Ovary (tissue), 9 donors: ENCODE measurements around the gene C8B. TPM values are rescaled to one million over a fixed set of nuclear protein-coding genes. Genes with fewer than 3 reads are reported as not detected.

ENCODE experiments used
- DNase-seq, 5 donors: peaks; one replicate each; pipeline ENCODE4 v3.0.0-alpha.2; 2019 to 2020
- H3K27ac ChIP-seq, 2 donors: fragments of 200-600 bp; one replicate each; pipeline versions ENCODE4 v1.5.1 to v1.8.0; 2019 to 2022
- H3K27me3 ChIP-seq: fragments of 200-600 bp; one replicate; pipeline ENCODE4 v1.8.0; 2022
- H3K36me3 ChIP-seq: fragments of 200-600 bp; sonication (generic); one replicate; pipeline ENCODE4 v1.5.1; 2019
- H3K4me1 ChIP-seq: one replicate; pipeline ENCODE4 v1.8.1; 2013; ENCODE audit warnings: mild to moderate bottlenecking, moderate library complexity; ENCODE audit not compliant: insufficient read depth
- H3K4me3 ChIP-seq: fragments of 200-600 bp; sonication (generic); one replicate; pipeline ENCODE4 v1.5.1; 2017
- H3K9me3 ChIP-seq, 2 donors: fragments of 200-600 bp in 1 of 2; sonication (generic) in 1 of 2; one replicate each; pipeline versions ENCODE4 v1.5.1 to v1.8.1; 2013 to 2019; ENCODE audit warnings: mild to moderate bottlenecking in 1 of 2, moderate library complexity in 1 of 2
- EP300 ChIP-seq: sonication (generic); formaldehyde crosslinking; IDR thresholded peaks from one replicate; pipeline ENCODE4 v1.6.1; 2017; ENCODE audit warnings: antibody characterized with exemption
- POLR2A ChIP-seq: fragments of 450-650 bp; IDR thresholded peaks from one replicate; pipeline ENCODE4 v1.6.1; 2017; ENCODE audit warnings: antibody characterized with exemption, mild to moderate bottlenecking, moderate library complexity
- WGBS, 3 donors: extraction: QIAGEN DNeasy Blood & Tissue Kit in 1 of 3; methylation state at CpG; one replicate each; pipeline versions ENCODE4 v1.1.5 to v1.1.7; 2013 to 2017; 5-methylcytosine and 5-hydroxymethylcytosine counted together
- intact Hi-C, 4 donors: fragments of 100-400 bp; cut with DNase I; formaldehyde crosslinking; loops; one replicate each; pipeline versions ENCODE4 v1.11.0 to v1.15.1; 2022 to 2023
- polyA plus RNA-seq, 2 donors: library from polyadenylated mRNA; stranded (reverse); fragments of 200-250 nt in 1 of 2; fragments of 350-450 nt in 1 of 2; fragmentation: Illumina TruSeq in 1 of 2; extraction: RNeasy Lipid Tissue Mini Kit (QIAGEN cat#74804) in 1 of 2; gene quantifications; one replicate each; pipeline ENCODE4 v1.2.3, GENCODE V29; 2013 to 2014
- total RNA-seq, 7 donors: library from RNA; depleted of rRNA in 2 of 7; stranded (reverse); fragments of >200 nt in 2 of 7; fragmentation: NEBNext Ultra II Directional in 3 of 7; extraction: Animal tissue kit (Norgen Biotek cat#: 25700) in 3 of 7; gene quantifications; one replicate each; pipeline versions ENCODE4 v1.1.0 to v1.2.4, GENCODE V29; 2016 to 2023
- TF ChIP-seq, protein P1 (sequence below), 3 donors: fragments of 450-650 bp in 2 of 3; fragments of 200-600 bp in 1 of 3; IDR thresholded peaks; one replicate each; pipeline versions ENCODE4 v1.5.1 to v1.8.0; 2016 to 2022; ENCODE audit warnings: antibody characterized with exemption in 3 of 3, mild to moderate bottlenecking in 1 of 3
- donor health status: DM: no; HTN: no; CAD: no; lungs with moderate emphysema.
- donor health status: DM: no; HTN: no; CAD: no.
- donor health status: Bipolar disorder and iron deficiency.
- donor health status: DM: yes; HTN: yes; CAD: no.
- donor health status: DM: no; HTN: no; CAD: no.
- donor health status: DM: yes; HTN: yes; CAD: no.

The C8B gene
- total and polyA plus RNA-seq, 9 donors, result 0.13 TPM; not detected in 8

DNA sequence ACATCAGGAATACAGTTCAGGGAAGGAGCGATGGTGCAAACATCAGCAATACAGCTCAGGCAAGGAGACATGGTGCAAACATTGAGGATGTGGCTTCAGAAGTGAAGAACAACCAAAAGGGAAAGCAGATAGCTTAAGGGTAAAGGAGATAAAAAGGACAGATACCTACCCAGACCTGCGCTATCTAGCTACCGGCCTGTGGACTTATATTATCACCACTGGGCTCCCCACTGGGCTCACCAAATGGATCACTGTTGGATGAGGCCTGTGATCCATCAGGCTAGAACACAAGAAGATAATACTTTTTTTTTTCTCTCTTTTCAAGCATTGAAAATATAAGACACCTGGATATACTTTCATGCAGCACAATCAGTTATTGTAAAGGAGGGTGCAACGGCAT is 44.7 kb upstream of the C8B start:
- TF ChIP-seq EP300 (no peak), POLR2A (no peak)
- TF ChIP-seq, protein P1, sequence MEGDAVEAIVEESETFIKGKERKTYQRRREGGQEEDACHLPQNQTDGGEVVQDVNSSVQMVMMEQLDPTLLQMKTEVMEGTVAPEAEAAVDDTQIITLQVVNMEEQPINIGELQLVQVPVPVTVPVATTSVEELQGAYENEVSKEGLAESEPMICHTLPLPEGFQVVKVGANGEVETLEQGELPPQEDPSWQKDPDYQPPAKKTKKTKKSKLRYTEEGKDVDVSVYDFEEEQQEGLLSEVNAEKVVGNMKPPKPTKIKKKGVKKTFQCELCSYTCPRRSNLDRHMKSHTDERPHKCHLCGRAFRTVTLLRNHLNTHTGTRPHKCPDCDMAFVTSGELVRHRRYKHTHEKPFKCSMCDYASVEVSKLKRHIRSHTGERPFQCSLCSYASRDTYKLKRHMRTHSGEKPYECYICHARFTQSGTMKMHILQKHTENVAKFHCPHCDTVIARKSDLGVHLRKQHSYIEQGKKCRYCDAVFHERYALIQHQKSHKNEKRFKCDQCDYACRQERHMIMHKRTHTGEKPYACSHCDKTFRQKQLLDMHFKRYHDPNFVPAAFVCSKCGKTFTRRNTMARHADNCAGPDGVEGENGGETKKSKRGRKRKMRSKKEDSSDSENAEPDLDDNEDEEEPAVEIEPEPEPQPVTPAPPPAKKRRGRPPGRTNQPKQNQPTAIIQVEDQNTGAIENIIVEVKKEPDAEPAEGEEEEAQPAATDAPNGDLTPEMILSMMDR (IDR thresholded peaks at IDR 0.05), result no peak
- DNase-seq, result no peak
- Histone ChIP-seq H3K36me3 (no peaks in the 10 kb centered on the region), H3K4me1 (peaks cover 2% of the 10 kb centered on the region), H3K27ac (no peak overlapping the region), H3K27me3 (no peaks in the 10 kb centered on the region), H3K4me3 (no peak overlapping the region), H3K9me3 (no peaks in the 10 kb centered on the region)
- intact Hi-C loops, result no loop called here
- WGBS, 3 donors, result 92 to 95% (median 93%) methylated on average over 4 of the region's 4 CpGs

DNA sequence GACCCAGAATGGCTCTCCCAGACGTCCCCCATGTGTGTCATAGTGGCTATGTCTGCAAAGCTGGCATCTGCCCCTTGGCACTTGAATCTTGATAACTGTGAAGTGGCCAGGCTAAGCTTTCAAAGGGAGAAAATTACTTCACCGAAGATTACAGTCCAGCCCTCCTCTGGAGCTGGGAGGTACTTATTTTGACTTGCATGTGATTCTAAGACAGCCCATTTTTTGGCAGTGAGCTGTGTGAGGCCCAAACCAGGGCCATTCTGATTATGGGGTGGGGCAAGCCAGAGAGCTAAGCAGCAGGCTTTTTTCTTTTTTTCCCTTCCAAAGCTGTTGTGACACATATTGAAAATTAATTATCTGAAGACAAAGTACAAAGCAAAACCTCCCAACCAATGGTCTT is 42.1 kb upstream of the C8B start:
- Histone ChIP-seq H3K36me3 (no peaks in the 10 kb centered on the region), H3K27me3 (no peaks in the 10 kb centered on the region), H3K9me3 (no peaks in the 10 kb centered on the region), H3K4me3 (no peak overlapping the region), H3K4me1 (peaks cover 2% of the 10 kb centered on the region), H3K27ac (no peak overlapping the region)
- TF ChIP-seq, protein P1 (IDR thresholded peaks at IDR 0.05), result no peak
- TF ChIP-seq EP300 (no peak), POLR2A (no peak)
- WGBS, 3 donors, result 36 to 48% (median 42%) methylated on average over 2 of the region's 2 CpGs
- DNase-seq, result peak in 2 of 5 donors; percentile 12 to 22
- intact Hi-C loops, result loop anchor here in 1 of 4 donors (5.0 kb wide), 1 partner anchor 249 kb away; no protein-coding TSS in a partner anchor

DNA sequence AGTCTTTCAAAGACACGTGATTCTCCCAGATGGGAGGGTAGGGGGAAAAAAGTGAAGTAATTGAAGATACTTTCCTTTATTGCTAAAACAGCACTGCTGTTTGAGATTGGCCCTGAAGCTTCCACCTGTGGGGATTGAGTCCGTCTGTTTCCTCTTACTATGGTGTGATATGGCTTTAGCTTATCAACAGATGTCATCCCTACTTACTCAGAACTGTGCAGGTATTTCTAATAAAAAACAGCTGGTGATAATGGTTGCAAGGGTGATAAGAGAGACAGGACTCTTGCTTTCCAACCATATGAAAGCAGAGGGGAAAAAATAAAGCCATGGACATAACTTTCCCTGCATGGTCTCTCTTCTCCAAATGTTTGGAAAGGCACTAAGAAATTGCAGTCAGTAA is 41.7 kb upstream of the C8B start:
- 26 to 48% (median 37%) methylated on average over 2 of the region's 2 CpGs for WGBS, 3 donors
- no peak overlapping the region for H3K4me3 ChIP-seq
- TF ChIP-seq EP300 (no peak), POLR2A (no peak)
- TF ChIP-seq, protein P1 (IDR thresholded peaks at IDR 0.05), result no peak
- peaks cover 2% of the 10 kb centered on the region for H3K4me1 ChIP-seq
- no peak overlapping the region for H3K27ac ChIP-seq
- no peaks in the 10 kb centered on the region for H3K27me3 ChIP-seq
- intact Hi-C loops, result loop anchor here in 1 of 4 donors (5.0 kb wide), 1 partner anchor 250 kb away; no protein-coding TSS in a partner anchor
- DNase-seq, result no peak
- H3K9me3 ChIP-seq, result no peaks in the 10 kb centered on the region
- no peaks in the 10 kb centered on the region for H3K36me3 ChIP-seq

DNA sequence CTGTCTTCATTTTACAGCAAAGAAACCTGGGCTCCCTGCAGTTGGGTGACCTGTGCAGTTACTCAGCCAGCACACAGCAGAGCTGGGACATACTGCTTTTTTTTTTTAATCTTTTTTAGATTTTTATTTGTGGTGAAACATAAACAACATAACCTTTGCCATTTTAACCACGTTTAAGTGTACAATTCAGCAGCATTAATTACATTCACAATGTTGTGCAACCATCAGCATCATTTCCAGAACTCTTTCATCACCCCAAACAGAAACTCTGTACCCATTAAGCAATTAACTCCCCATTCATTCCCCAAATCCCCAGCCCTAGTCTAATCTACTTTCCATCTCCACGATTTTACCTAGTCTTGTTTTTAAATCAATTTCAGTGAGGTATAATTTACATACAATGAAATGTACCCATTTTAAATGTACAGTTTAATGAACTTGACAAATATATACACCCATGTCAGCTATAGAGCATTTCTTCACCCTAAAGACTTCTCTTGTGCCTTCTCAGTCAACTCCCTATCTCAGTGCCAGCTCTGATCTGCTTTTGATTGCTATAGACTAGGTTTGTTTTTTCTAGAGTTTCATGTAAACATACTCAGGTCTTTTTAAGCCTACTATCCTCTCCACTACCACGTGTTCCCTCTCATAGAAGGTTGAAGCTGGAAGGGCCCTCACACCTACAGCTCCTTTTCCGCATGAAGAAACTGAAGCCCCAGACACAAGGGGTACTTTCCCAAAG is 37.8 kb upstream of the C8B start:
- H3K27me3 ChIP-seq, result no peaks in the 10 kb centered on the region
- no peak for TF ChIP-seq EP300
- no peak for TF ChIP-seq POLR2A
- TF ChIP-seq, protein P1 (IDR thresholded peaks at IDR 0.05), result no peak
- H3K27ac ChIP-seq, result no peak overlapping the region
- H3K36me3 ChIP-seq, result no peaks in the 10 kb centered on the region
- peaks cover 2% of the 10 kb centered on the region for H3K4me1 ChIP-seq
- intact Hi-C loops, result no loop called here
- 58 to 65% (median 62%) methylated on average over 4 of the region's 4 CpGs for WGBS, 3 donors
- DNase-seq, result no peak
- no peak overlapping the region for H3K4me3 ChIP-seq
- no peaks in the 10 kb centered on the region for H3K9me3 ChIP-seq
